NCI-H748 treated with DMSO at 0.1 percent for 48 hours (cell line): Measurements from ENCODE around the gene C3orf33.

Experiments used
- DNase-seq: peaks from one replicate; lab custom pipeline; 2025; lab: John Stamatoyannopoulos, UW

C3orf33 gene

GRCh38 chr3:155785662-155786295, 20.3 kb downstream of the C3orf33 start:
- DNase-seq = no peak

DNA sequence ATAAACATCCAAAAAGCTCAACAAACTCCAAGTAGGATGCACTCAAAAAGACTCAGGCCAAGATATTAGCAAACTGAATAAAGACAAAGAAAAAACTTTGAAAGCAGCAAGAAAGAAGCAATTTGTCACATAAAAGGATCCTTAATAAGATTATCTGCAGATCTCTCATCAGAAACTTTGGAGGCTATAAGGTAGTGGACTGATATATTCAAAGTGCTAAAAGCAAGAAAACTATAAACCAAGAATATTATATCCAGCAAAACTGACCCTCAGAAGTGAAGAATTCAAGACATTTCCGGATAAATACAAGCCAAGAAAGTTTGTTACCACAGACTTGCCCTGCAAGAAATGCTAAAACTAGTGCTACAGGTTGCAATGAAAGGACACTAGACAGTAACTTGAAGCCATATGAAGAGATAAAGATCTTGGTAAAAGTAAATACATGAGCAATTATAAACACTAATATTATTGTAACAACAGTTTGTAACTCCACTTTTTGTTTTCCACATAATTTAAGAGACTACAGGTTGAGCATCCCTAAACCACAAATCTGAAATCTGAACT, 23.6 kb downstream of the C3orf33 start:
- no peak for DNase-seq

- no peak for DNase-seq
Observed at GRCh38 chr3:155780291-155780690, 25.8 kb downstream of the C3orf33 start.

GRCh38 chr3:155778462-155778861, 27.6 kb downstream of the C3orf33 start:
- DNase-seq = no peak

DNA sequence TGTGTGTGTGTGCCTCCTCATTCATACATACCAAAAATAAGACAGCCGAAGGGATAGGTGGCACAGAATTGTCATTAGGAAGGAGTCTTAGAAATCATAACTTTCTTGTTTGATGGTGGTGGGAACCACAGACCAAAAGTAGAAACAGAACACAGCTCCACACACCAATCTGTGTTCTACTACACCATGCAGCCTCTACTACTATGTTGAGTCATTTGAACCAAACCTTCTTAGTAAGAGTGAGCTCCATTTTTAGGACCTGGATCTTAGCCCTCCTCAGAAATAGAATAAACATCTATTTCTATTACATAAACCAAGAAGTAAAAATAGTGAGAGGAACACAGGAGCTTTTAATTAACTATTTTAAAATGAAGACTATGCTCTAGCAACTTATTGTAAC, 33.3 kb downstream of the C3orf33 start:
- no peak for DNase-seq

- DNase-seq = no peak
Observed at GRCh38 chr3:155771126-155771525, 35.0 kb downstream of the C3orf33 start.

GRCh38 chr3:155766206-155766605, 39.9 kb downstream of the C3orf33 start:
- no peak for DNase-seq

DNA sequence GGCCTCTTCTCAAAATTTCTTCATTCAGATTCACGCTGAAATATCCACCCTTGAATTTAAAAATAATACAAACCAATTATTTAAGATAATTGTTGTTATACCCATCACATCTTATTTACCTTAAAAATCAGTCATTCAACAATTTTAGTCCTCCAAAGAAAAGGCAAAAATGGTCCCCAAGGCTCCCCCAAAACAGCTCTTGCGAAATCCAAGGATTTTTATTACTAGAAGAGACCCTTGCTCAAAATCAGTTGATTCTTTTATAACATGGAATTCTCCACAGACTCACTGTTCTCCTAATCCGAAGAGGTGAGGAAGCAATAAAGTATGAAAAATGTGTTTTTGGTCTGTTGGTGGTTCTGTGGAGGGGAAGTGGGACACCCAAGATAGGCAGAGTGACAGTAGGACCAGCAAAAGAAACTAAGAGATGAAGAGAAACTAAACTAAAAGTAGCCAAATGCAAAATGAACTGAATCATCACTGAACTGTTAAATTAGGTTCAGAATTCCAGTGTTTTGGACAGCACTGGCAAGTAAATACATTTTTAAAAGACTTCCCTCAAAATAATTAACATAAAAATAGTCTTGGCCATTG, 42.1 kb downstream of the C3orf33 start:
- no peak for DNase-seq

GRCh38 chr3:155760653-155761052, 45.4 kb downstream of the C3orf33 start:
- DNase-seq = no peak

DNA sequence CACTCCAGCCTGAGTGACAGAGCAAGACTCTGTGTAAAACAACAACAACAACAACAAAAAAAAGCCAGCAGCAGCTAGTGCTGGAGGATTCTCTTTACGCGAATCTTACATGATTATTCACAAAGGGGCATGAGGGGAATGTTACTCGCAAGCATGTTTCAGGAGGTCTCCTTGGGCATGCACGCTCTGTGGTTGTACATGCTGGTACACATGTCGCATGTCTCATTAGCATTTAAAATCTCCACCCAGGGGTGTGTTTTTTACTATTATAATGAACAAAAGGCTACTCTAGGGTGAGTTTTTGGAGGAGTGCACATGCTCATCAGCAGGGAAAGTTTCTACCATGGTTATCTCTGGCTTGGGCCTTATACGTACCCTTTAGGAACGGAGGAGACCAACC, 48.5 kb downstream of the C3orf33 start:
- no peak for DNase-seq

GRCh38 chr3:155753038-155753639, 52.9 kb downstream of the C3orf33 start:
- peak; percentile 11 for DNase-seq

- DNase-seq = no peak
Observed at GRCh38 chr3:155748611-155749365, 57.3 kb downstream of the C3orf33 start.

DNA sequence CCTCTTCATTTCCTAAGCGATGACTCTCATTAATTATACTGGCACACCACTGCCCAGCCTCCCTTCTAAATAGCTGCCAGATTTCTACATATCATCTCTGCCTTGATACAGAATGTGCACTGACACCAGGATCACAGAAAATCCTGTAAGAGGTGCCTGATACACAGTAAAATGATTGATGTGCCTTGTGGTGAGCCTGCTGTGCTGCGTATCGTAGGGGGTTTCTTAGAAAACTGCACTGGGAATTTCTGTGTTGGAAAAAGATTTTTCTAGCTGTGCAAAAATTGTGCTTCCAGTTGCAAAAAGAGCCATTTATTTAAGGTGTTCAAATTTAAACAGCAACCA, 58.2 kb downstream of the C3orf33 start:
- no peak for DNase-seq

DNA sequence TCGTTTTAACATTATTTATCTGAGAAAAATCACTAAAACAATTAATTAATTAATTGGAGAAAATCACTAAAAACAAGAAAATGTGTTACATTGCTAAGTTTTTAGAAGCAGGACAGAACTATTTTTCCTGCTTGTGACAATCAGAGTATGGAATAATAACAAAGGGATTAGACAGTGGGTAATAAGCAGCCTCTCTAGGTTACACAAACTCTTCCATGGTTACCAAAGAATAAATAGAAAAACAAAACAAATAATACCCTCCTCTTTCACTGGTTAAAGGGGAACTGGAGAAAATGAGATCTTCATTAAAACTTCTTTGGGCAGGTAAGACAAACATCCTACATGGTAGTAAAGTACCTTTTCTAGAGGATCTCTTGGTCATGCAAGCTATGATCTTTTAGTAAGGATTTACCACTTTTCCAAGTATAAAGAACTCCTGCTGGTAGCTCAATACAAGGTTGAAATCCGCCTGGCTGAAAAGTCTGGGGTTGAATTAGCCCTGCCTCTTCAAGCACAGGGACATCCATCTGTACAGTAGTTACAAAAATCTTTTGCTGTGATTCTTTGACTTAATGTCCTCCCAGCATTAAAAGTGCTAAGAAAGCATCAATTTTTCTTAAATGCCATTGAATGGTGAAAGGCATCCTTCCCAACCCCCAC, 58.7 kb downstream of the C3orf33 start:
- DNase-seq = no peak

- no peak for DNase-seq
Observed at GRCh38 chr3:155746703-155747102, 59.4 kb downstream of the C3orf33 start.

GRCh38 chr3:155745795-155746550, 60.1 kb downstream of the C3orf33 start:
- DNase-seq = no peak

DNA sequence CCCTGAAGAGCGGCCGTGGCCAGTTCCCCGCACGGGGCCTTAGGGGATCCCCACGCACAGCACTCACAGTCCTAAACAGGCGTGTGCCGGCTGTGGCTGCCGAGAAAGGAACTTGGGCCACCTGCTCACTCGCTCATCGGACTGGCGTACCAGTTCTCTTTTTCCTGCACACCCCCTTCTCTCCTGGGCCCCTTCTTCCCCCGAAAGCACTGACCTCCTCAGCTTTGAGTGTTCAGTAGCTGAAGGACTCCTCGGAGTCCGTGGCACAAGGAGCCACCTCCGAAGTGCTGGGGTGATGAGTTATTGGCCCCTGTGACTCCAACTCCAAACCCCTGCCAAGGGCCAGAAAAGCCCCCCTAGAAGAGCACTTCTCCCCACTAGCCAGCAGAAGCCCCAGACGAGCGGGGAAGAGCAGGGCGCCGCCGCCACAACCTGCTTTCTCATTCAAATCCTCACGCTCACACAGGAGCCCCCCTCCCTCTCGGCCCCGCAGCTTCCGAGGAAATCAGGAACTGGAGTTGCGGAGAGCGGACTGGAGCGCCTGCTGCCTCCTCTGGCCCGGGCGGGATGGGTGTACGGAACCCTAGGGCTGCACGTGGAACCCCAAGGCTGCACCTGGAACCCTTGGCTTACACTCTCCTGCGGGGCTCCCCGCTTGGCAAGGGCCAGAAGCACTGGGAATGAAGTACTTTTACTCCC, 61.3 kb downstream of the C3orf33 start, which contains the start of gene PLCH1:
Gene PLCH1, minus strand, starts transcription at position 446 of the 699 bp plus-strand sequence. CDS start 40,847 bp downstream, outside the sequence.
- DNase-seq = no peak

GRCh38 chr3:155744010-155744625, 62.0 kb downstream of the C3orf33 start:
- peak; percentile 26 for DNase-seq

GRCh38 chr3:155743606-155744005, 62.5 kb downstream of the C3orf33 start:
- no peak for DNase-seq

DNA sequence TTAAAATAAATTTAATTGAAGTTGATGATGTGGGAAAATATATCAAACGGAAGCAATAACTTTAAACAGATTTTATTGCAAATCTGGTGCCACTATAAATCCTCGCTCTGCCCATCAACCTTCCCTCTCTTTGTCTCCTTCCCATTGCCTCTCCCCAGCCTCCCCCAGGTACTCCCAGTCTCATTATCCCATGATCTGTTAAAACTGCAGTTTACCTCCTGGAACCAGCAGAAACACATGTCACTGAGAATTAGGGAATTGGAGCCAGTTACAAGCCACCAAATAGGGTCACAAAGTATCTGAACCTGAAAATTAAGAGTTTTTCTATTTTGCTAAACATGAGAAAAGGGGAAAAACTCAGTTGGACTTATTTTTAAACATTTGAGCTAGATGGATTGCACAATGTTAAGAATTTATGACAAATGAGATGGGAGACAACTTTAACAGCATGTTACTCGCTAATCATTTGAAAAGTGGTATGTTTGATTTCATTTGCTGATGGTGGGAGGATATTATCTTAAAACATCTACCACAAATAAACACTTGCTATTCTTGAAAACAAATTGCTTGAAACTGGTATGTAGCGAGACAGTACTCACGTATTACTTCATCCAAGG, 63.6 kb downstream of the C3orf33 start:
- no peak for DNase-seq
